Endothelial cell of umbilical vein (primary cell): ENCODE data around the gene CTH. TPM values are rescaled to one million over a fixed set of nuclear protein-coding genes. Genes with fewer than 3 reads are reported as not detected.

Experiments
- BruUV-seq: library from RNA; stranded (reverse); fragments of 400-500 nt; replicated peaks from 2 replicates; lab custom pipeline; 2021; lab: Mats Ljungman, UMichigan
- CTCF ChIA-PET: fragments of 300-600, 350-600 bp; sonication (Branson Sonifier 250); formaldehyde crosslinking; loops from one replicate; lab custom pipeline; 2021; ENCODE audit warnings: antibody characterized with exemption, inconsistent platforms; lab: Charles Lee
- POLR2A ChIA-PET: fragments of 300-600, 350-600 bp; sonication (Branson Sonifier 250); formaldehyde crosslinking; loops from one replicate; lab custom pipeline; 2021; ENCODE audit warnings: antibody characterized with exemption, inconsistent platforms; lab: Charles Lee
- DNase-seq: peaks from one replicate; pipeline ENCODE4 v3.0.0-alpha.2; 2011; ENCODE audit warnings: low read depth, low spot score
- FAIRE-seq: peaks from 2 replicates; lab custom pipeline; 2011; peaks lifted over from hg19 to GRCh38; lab: Jason Lieb, UNC
- H2AFZ ChIP-seq: 2 replicates; pipeline ENCODE4 v1.6.0; 2012; ENCODE audit warnings: low read depth, low read length, control low read depth, inconsistent platforms
- H3K27ac ChIP-seq: 2 replicates; pipeline ENCODE4 v1.5.1; 2011; ENCODE audit warnings: low read depth, mild to moderate bottlenecking, control low read depth, low read length, moderate library complexity; ENCODE audit not compliant: insufficient read depth
- H3K27me3 ChIP-seq, 2 experiments: 2 replicates each; pipeline versions ENCODE4 v1.6.0 to v1.6.1; 2011; ENCODE audit warnings: low read length in 2 of 2, mixed read lengths in 1 of 2; ENCODE audit not compliant: control insufficient read depth in 2 of 2, insufficient read depth in 2 of 2
- H3K36me3 ChIP-seq, 2 experiments: 2 replicates in 1 of 2; 3 replicates in 1 of 2; pipeline ENCODE4 v1.5.1; 2011; ENCODE audit warnings: low read length in 2 of 2, mild to moderate bottlenecking in 1 of 2, moderate library complexity in 1 of 2; ENCODE audit not compliant: control insufficient read depth in 2 of 2, insufficient read depth in 2 of 2; ENCODE audit errors: extremely low read depth in 1 of 2
- H3K4me1 ChIP-seq: 3 replicates; pipeline ENCODE4 v1.5.1; 2011; ENCODE audit warnings: mild to moderate bottlenecking, low read length; ENCODE audit not compliant: control insufficient read depth, insufficient read depth; ENCODE audit errors: extremely low read depth
- H3K4me2 ChIP-seq: 2 replicates; pipeline ENCODE4 v1.6.1; 2011; ENCODE audit warnings: low read length, control low read depth, mixed read lengths; ENCODE audit not compliant: insufficient read depth
- H3K4me3 ChIP-seq, 3 experiments: fragments of 200-600 bp in 1 of 3; sonication (generic), shearing (Covaris generic) in 1 of 3; replicated peaks in 1 of 3; 2 replicates each; pipeline ENCODE4 v1.5.1; 2011 to 2016; ENCODE audit warnings: control low read depth in 3 of 3, low read length in 3 of 3, mild to moderate bottlenecking in 2 of 3, inconsistent platforms in 1 of 3, low read depth in 1 of 3, moderate library complexity in 1 of 3; ENCODE audit not compliant: insufficient read depth in 1 of 3
- H3K79me2 ChIP-seq: 2 replicates; pipeline ENCODE4 v1.6.0; 2012; ENCODE audit warnings: low read length, inconsistent platforms; ENCODE audit not compliant: control insufficient read depth, insufficient read depth
- H3K9ac ChIP-seq: replicated peaks from 2 replicates; pipeline ENCODE3; 2011; ENCODE audit warnings: low read length, control low read depth; ENCODE audit not compliant: insufficient read depth; ENCODE audit errors: extremely low read depth
- H3K9me1 ChIP-seq: replicated peaks from 3 replicates; pipeline ENCODE4 v1.6.0; 2011; ENCODE audit warnings: mild to moderate bottlenecking, low read length; ENCODE audit not compliant: control insufficient read depth, insufficient read depth; ENCODE audit errors: extremely low read depth
- H3K9me3 ChIP-seq: replicated peaks from 2 replicates; pipeline ENCODE4 v1.5.1; 2012; ENCODE audit warnings: low read length, inconsistent platforms; ENCODE audit not compliant: control insufficient read depth, insufficient read depth
- H4K20me1 ChIP-seq: replicated peaks from 2 replicates; pipeline ENCODE3; 2011; ENCODE audit warnings: mild to moderate bottlenecking, low read length; ENCODE audit not compliant: control insufficient read depth, insufficient read depth; ENCODE audit errors: extremely low read depth
- CTCF ChIP-seq, 2 donors: IDR thresholded peaks; 1 replicate in 1 of 2; 2 replicates in 1 of 2; pipeline ENCODE4 v1.5.1; 2011; ENCODE audit warnings: low read length in 2 of 2, mild to moderate bottlenecking in 2 of 2, moderate library complexity in 2 of 2, control low read depth in 1 of 2, inconsistent platforms in 1 of 2, low read depth in 1 of 2; ENCODE audit not compliant: insufficient read depth in 1 of 2; ENCODE audit errors: extremely low read depth in 1 of 2
- EZH2 ChIP-seq: IDR thresholded peaks from 2 replicates; pipeline ENCODE4 v1.6.1; 2012; ENCODE audit warnings: borderline replicate concordance, low read depth, mild to moderate bottlenecking, moderate library complexity, low read length, inconsistent platforms; ENCODE audit not compliant: severe bottlenecking
- FOS ChIP-seq: IDR thresholded peaks from 2 replicates; pipeline ENCODE4 v1.6.1; 2011; ENCODE audit warnings: mild to moderate bottlenecking, low read length, moderate library complexity, borderline replicate concordance; ENCODE audit not compliant: insufficient read depth
- GATA2 ChIP-seq: IDR thresholded peaks from 2 replicates; pipeline ENCODE4 v1.7.0; 2011; ENCODE audit warnings: low read depth, mild to moderate bottlenecking, moderate library complexity, mixed read lengths, low read length; ENCODE audit not compliant: insufficient read length, insufficient read depth
- JUN ChIP-seq: IDR thresholded peaks from 2 replicates; pipeline ENCODE4 v1.6.1; 2011; ENCODE audit warnings: borderline replicate concordance, low read depth; ENCODE audit not compliant: insufficient read length, insufficient read depth
- MAX ChIP-seq: IDR thresholded peaks from 2 replicates; pipeline ENCODE4 v1.6.1; 2011; ENCODE audit not compliant: insufficient read depth, insufficient read length
- MYC ChIP-seq: IDR thresholded peaks from one replicate; pipeline ENCODE4 v1.6.1; 2011; ENCODE audit warnings: mild to moderate bottlenecking, low read depth, low read length
- POLR2A ChIP-seq: IDR thresholded peaks from 2 replicates; pipeline ENCODE4 v1.6.1; 2012; ENCODE audit warnings: low read depth, mild to moderate bottlenecking, control low read depth, low read length
- POLR2AphosphoS5 ChIP-seq: IDR thresholded peaks from 2 replicates; pipeline ENCODE4 v1.6.1; 2012; ENCODE audit warnings: low read depth, mild to moderate bottlenecking, control low read depth, low read length, moderate library complexity; ENCODE audit not compliant: insufficient read depth
- dilution Hi-C: fragments of 300-500 bp; cut with MboI; formaldehyde crosslinking; loops from one replicate; pipeline ENCODE4 v1.15.0; 2019; ENCODE audit warnings: low sequenced_read_pairs; ENCODE audit not compliant: extremely low pct_ligation_motif_present
- intact Hi-C: fragments of 100-400 bp; cut with micrococcal nuclease; formaldehyde crosslinking; loops from one replicate; pipeline ENCODE4 v1.10.0; 2022
- polyA plus RNA-seq, 4 experiments: library from polyadenylated mRNA; depleted of rRNA in 3 of 4; stranded (reverse) in 3 of 4; unstranded in 1 of 4; fragments of >200 nt; gene quantifications; 2 replicates each; pipeline versions ENCODE4 v1.2.1 to v1.2.3, GENCODE V29; 2011 to 2012; ENCODE audit warnings: missing spikeins in 1 of 4
- total RNA-seq: library from RNA; stranded (reverse); gene quantifications from 2 replicates; pipeline ENCODE4 v1.2.3, GENCODE V29; 2021

CTH gene
- total and polyA plus RNA-seq, 2 donors (not counting 3 experiments of a cell fraction or from before 2014, with no cell fraction given): 1.7 to 2.6 TPM

GRCh38 chr1:70426154-70427131 is 15.4 kb downstream of the CTH start:
- no peaks in the 10 kb centered on the region for H3K79me2 ChIP-seq
- peak overlapping the region; percentile 16 for H2AFZ ChIP-seq
- no peaks in the 10 kb centered on the region for H3K9me3 ChIP-seq
- peak overlapping the region; percentile 21 for H3K4me2 ChIP-seq
- no peak overlapping the region for H3K4me3 ChIP-seq
- DNase-seq: no peak
- dilution Hi-C loops: no loop called here
- no peak for FAIRE-seq
- no peaks in the 10 kb centered on the region for H3K36me3 ChIP-seq
- H3K27ac ChIP-seq: no peak overlapping the region
- TF ChIP-seq EZH2 (no peak), FOS (peak; percentile 16)
- BruUV-seq: no TSS peak
- no peaks in the 10 kb centered on the region for H4K20me1 ChIP-seq
- H3K27me3 ChIP-seq: no peaks in the 10 kb centered on the region
- intact Hi-C loops: loop anchor here (5.0 kb wide), 1 partner anchor 51 kb away; no protein-coding TSS in a partner anchor
- no peak overlapping the region for H3K9ac ChIP-seq
- H3K4me1 ChIP-seq: peaks cover 10% of the 10 kb centered on the region
- H3K9me1 ChIP-seq: no peaks in the 10 kb centered on the region
- POLR2A ChIA-PET: no interaction called here
- CTCF ChIA-PET: interaction anchor here (1.4 kb wide), 1 partner anchor 16 kb away, joined by 6 read pairs; the partner anchor contains the start of gene CTH

GRCh38 chr1:70427976-70428375 is 16.9 kb downstream of the CTH start:
- no peaks in the 10 kb centered on the region for H3K36me3 ChIP-seq
- H3K79me2 ChIP-seq: no peaks in the 10 kb centered on the region

More at GRCh38 chr1:70427976-70428375, 16.9 kb downstream of the CTH start:
- TF ChIP-seq POLR2AphosphoS5: no peak
- no peak for TF ChIP-seq POLR2A
- TF ChIP-seq JUN: no peak
- TF ChIP-seq MYC: no peak
- no peak for TF ChIP-seq EZH2
- no peak for TF ChIP-seq FOS
- TF ChIP-seq CTCF (IDR thresholded peaks at IDR 0.05; ENCODE audit: extremely low read depth in 1 of 2, insufficient read depth in 1 of 2, low read depth in 1 of 2, low read length in 2 of 2): no peak
- TF ChIP-seq MAX: no peak
- no peak for TF ChIP-seq GATA2
- Histone ChIP-seq H3K4me3 (no peak overlapping the region), H3K9me3 (no peaks in the 10 kb centered on the region), H4K20me1 (no peaks in the 10 kb centered on the region), H2AFZ (no peak overlapping the region), H3K4me2 (no peak overlapping the region), H3K27ac (no peak overlapping the region), H3K9me1 (no peaks in the 10 kb centered on the region), H3K27me3 (no peaks in the 10 kb centered on the region), H3K4me1 (peaks cover 10% of the 10 kb centered on the region), H3K9ac (no peak overlapping the region)
- dilution Hi-C loops: no loop called here
- ChIA-PET POLR2A (no interaction called here), CTCF (no interaction called here)
- FAIRE-seq: no peak
- no peak for DNase-seq
- no TSS peak for BruUV-seq
- intact Hi-C loops: loop anchor here (5.0 kb wide), 1 partner anchor 49 kb away; no protein-coding TSS in a partner anchor
